Activated CD4-positive, alpha-beta T cell treated with anti-CD3 and anti-CD28 coated beads, Interleukin-2, amount 50 U/mL, for 24 hours (primary cell): ENCODE results near the gene MEIOSIN.

ENCODE experiments used
- DNase-seq, 2 donors: peaks; one replicate each; pipeline ENCODE4 v3.0.0-alpha.2; 2020; ENCODE audit warnings: low read depth in 1 of 2, low spot score in 1 of 2

Gene MEIOSIN

DNA sequence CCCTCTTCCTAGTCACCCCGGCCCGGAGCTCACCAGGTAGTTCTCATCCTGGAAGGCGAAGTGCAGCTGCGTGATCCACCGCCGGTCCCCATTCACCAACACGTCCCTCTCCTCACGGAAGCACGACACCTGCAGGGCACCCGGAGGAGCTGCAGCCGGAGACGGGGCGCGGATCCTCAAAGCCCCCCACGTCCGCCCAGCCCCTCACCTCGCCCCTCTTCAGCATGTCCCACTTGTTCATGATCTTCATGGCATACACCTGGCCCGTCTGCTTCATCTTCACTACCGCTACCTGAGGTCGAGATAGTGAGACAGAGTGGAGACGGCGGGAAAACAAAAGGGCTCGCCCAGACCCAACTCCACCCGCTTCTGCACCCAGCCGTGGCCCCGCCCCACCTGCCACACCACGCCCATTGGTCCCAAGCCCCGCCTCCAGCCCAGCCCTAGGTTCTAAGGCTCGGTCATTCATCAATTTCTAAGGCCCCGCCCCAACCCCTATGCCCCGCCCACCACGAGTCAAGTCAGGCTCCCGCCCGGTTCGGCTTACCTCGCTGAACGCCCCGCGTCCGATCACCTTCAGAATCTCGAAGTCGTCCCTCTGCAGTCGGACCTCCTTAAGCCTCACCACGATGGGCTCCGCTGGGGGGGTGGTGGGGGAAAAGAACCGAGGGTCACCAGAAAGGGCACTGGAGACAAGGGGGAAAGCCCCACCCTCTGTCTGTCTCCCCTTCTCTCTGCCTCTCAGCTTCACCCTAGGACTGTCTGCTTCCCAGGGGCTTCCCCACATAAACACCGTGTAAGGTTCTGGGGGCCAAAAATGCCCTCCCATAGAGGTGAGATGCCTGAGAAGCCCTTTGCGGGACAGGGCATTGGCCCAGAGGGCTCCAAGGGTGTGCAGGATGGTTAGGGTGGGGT is 46.2 kb downstream of the MEIOSIN start:
- peak; percentile 81 to 84 for DNase-seq

GRCh38 chr19:45780146-45780447 is 46.9 kb downstream of the MEIOSIN start:
- no peak for DNase-seq

GRCh38 chr19:45780448-45781213 is 47.4 kb downstream of the MEIOSIN start:
- no peak for DNase-seq

GRCh38 chr19:45781214-45782161 is 48.2 kb downstream of the MEIOSIN start:
- no peak for DNase-seq

DNA sequence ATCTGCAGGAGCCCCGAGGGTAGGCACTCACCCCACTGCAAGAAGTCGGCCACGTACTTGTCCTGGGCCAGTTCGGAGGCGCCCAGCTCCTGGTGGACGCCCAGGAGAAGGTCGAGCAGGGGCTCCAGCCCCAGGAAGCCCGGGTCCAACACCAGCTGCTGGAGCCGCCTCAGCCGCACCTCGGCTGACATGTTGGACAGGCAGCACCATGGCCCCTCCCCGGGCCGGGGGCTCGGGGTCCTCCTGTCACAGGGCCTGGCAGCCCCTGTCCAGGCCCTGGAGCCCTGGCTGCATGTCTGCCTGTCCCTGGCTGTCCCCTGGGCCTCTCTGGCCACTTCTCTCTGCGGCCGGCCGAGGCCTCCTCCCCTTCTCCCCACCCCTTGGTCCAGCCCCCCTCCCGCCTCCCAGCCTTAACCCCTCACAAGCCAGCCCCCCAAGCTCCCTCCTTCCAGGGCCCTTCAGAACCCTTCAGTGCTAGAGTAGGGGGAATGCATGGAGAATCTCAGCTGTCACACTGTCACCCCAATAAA is 49.0 kb downstream of the MEIOSIN start, which contains the start of gene DMPK:
Gene DMPK (minus strand): TSS at position 329 of the 530 bp plus-strand sequence. CDS start 138 bp downstream, at position 191.
- no peak for DNase-seq

- no peak for DNase-seq
Observed at GRCh38 chr19:45782820-45783785, 49.9 kb downstream of the MEIOSIN start.

GRCh38 chr19:45784096-45784495 is 50.9 kb downstream of the MEIOSIN start:
- no peak for DNase-seq

- DNase-seq = no peak
Observed at GRCh38 chr19:45785097-45785496, 51.9 kb downstream of the MEIOSIN start.

- no peak for DNase-seq
Observed at GRCh38 chr19:45785781-45786532, 52.7 kb downstream of the MEIOSIN start.

- no peak for DNase-seq
Observed at GRCh38 chr19:45786533-45786894, 53.3 kb downstream of the MEIOSIN start.

- DNase-seq = no peak
Observed at GRCh38 chr19:45789035-45789786, 56.0 kb downstream of the MEIOSIN start.

- DNase-seq = no peak
Observed at GRCh38 chr19:45790942-45791341, 57.7 kb downstream of the MEIOSIN start.

DNA sequence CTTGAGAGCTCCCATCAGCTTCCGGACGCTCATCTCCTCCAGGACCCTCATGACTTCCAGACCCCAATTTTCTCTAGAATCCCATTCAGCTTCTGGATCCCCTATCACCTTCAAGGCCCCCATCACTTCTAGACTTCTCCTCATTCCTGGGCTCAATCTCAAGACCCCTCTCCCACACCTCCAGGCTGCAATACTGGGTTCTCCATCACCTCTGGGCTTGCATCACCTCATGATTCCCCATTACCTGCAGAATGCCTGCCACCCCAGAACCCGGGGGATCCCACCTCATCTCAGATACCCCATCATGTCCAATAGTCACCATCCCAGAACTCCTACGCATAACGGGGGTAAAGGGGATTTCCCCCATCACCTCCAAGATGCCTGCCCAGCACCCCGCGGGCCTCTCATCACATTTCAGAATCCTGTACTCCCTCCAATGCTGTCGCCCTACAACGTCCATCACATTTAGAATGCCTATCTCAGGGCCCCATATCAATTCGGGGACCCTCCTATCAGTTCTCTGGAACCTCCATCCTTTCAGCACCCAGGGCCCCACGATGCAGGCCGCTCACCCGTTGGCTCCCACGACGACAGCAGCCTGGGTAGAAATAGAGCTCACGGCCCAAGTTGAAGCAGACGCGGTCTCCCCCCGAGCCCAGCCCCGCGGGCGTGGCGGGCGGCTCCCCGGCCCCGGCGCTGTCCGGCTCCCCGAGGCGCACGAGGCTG is 58.7 kb downstream of the MEIOSIN start:
- no peak for DNase-seq

GRCh38 chr19:45792470-45793177 is 59.4 kb downstream of the MEIOSIN start, which contains the start of gene DMWD:
Gene DMWD (minus strand): TSS chr19:45792845. CDS start chr19:45792756, 89 bp downstream.
- peak; percentile 99 to 100 for DNase-seq

DNA sequence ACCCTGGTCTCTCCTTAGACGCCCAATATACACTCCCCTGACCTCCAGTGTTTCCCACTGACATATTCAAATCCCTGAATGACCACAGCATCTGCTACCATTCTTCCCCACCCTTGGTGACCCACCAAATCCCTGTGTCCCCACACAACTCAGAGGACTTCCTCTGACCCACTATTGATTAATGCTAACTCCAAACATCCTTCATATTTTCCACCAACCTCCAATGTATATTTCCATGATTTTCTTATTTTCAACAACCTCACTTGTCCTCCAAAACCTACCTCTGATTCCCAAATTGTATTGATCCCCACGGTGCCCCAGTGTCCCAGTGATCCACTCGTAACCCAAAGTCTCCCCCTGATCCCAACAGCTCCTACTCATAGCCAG is 59.9 kb downstream of the MEIOSIN start:
- no peak for DNase-seq

- no peak for DNase-seq
Observed at GRCh38 chr19:45793876-45794275, 60.6 kb downstream of the MEIOSIN start.

DNA sequence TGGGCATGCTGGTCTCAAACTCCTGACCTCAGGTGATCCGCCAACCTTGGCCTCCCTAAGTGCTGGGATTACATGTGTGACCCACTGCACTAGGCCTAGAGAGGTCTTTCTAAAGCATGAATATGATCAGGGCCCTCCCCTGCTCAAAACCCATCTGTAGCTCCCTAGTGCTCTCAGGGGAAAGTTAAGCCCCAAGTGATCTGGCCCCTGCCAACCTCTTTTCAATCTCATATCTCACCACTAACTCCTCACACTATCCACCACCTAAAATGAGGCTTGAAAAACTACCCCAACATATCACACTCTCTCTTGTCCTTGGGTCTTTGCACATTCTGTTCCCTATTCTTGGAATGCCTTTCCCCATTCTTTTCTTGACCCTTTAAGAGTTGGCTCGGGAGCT is 61.4 kb downstream of the MEIOSIN start:
- DNase-seq = no peak
